Natural killer cell (primary cell): Measurements from ENCODE around the gene SLC13A4. TPM values are rescaled to one million over a fixed set of nuclear protein-coding genes. Genes with fewer than 3 reads are reported as not detected.
"Not testable (repeated sequence)": the region's sequence is repeated elsewhere in the genome, so short reads cannot be mapped to it uniquely, and the experiment has no call there.

ENCODE experiments used
- ATAC-seq, 3 donors: fragments of 150-1000 bp in 2 of 3; fragments of 200-7000 bp in 1 of 3; cut with Tn5 transposase; 1 replicate in 1 of 3; 2 replicates in 2 of 3; pipeline ENCODE4 v1.10.0; 2021; ENCODE audit warnings: mild to moderate bottlenecking in 2 of 3, moderate library complexity in 2 of 3
- DNase-seq, 2 donors: peaks; one replicate each; pipeline versions ENCODE4 v3.0.0 to v3.0.0-alpha.2; 2013 to 2021; ENCODE audit warnings: mixed read lengths in 1 of 2
- H3K27ac ChIP-seq: one replicate; pipeline ENCODE4 v1.5.1; 2013; ENCODE audit warnings: mild to moderate bottlenecking, low read length
- H3K27me3 ChIP-seq: one replicate; pipeline ENCODE4 v1.6.1; 2013; ENCODE audit warnings: low read length; ENCODE audit not compliant: control insufficient read depth, insufficient read depth
- H3K36me3 ChIP-seq: one replicate; pipeline ENCODE4 v1.6.1; 2013; ENCODE audit warnings: low read length; ENCODE audit not compliant: control insufficient read depth, insufficient read depth
- H3K4me1 ChIP-seq: one replicate; pipeline ENCODE4 v1.6.1; 2013; ENCODE audit warnings: low read length; ENCODE audit not compliant: control insufficient read depth, insufficient read depth
- H3K4me3 ChIP-seq: one replicate; pipeline ENCODE4 v1.5.1; 2013; ENCODE audit warnings: low read length
- H3K9me3 ChIP-seq: one replicate; pipeline ENCODE4 v1.6.1; 2013; ENCODE audit warnings: low read length; ENCODE audit not compliant: control insufficient read depth, insufficient read depth
- H3K27ac Mint-ChIP-seq, 2 donors: one replicate each; pipeline ENCODE4 v1.8.0; 2022; ENCODE audit warnings: mild to moderate bottlenecking in 2 of 2, mixed read lengths in 2 of 2, moderate library complexity in 1 of 2
- H3K27me3 Mint-ChIP-seq, 2 donors: one replicate each; pipeline ENCODE4 v1.8.0; 2022; ENCODE audit warnings: low read depth in 2 of 2, mixed read lengths in 2 of 2
- H3K36me3 Mint-ChIP-seq: one replicate; pipeline ENCODE4 v1.8.0; 2022; ENCODE audit warnings: mixed read lengths
- H3K4me1 Mint-ChIP-seq, 2 donors: one replicate each; pipeline ENCODE4 v1.8.0; 2022; ENCODE audit warnings: mixed read lengths in 2 of 2
- H3K4me3 Mint-ChIP-seq: one replicate; pipeline ENCODE4 v1.8.0; 2022; ENCODE audit warnings: mild to moderate bottlenecking, moderate library complexity, mixed read lengths
- H3K9me3 Mint-ChIP-seq, 2 donors: one replicate each; pipeline ENCODE4 v1.8.0; 2022; ENCODE audit warnings: mixed read lengths in 2 of 2
- CTCF ChIP-seq: fragments of 200-600 bp; IDR thresholded peaks from one replicate; pipeline ENCODE4 v1.8.0; 2022; ENCODE audit warnings: antibody characterized with exemption
- WGBS: methylation state at CpG from one replicate; pipeline ENCODE4 v1.1.7; 2013; ENCODE audit warnings: missing lambda C conversion rate; ENCODE audit not compliant: insufficient coverage; 5-methylcytosine and 5-hydroxymethylcytosine counted together
- intact Hi-C: fragments of 100-400 bp; cut with micrococcal nuclease; formaldehyde crosslinking; loops from one replicate; pipeline ENCODE4 v1.14.2; 2022
- total RNA-seq, 4 donors: library from RNA; stranded (reverse); fragments of 120-200 nt in 1 of 4; gene quantifications; one replicate each; pipeline versions ENCODE4 v1.2.3 to v1.2.4, GENCODE V29; 2013 to 2022

The SLC13A4 gene
- total RNA-seq = not detected
- not detected for total RNA-seq (2013)

- H3K36me3 ChIP-seq = no peaks in the 10 kb centered on the region
- H3K27ac ChIP-seq = no peak within 1 kb of the TSS
- TF ChIP-seq CTCF = no peak
- Mint-ChIP-seq H3K4me3 (no peak within 1 kb of the TSS), H3K36me3 (no peaks in the 10 kb centered on the region), H3K4me1 (no peaks in the 10 kb centered on the region), H3K27me3 (peaks cover 8% of the 10 kb centered on the region in 2 donors), H3K27ac (no peak within 1 kb of the TSS), H3K9me3 (no peaks in the 10 kb centered on the region)
- intact Hi-C loops = no loop called here
- no peak within 1 kb of the TSS for H3K4me3 ChIP-seq
- H3K9me3 ChIP-seq = no peaks in the 10 kb centered on the region
- WGBS = 90% methylated on average over 11 of the region's 11 CpGs
- ATAC-seq (no peak), DNase-seq (no peak)
- H3K4me1 ChIP-seq = no peaks in the 10 kb centered on the region
- H3K27me3 ChIP-seq = peaks cover 3% of the 10 kb centered on the region
These were observed at the start of gene SLC13A4 for GRCh38 chr7:135728136-135728669. Gene SLC13A4, minus strand, starts transcription at chr7:135728186. Its CDS starts 690 bp downstream, at chr7:135727496.

GRCh38 chr7:135775915-135776314 is 47.9 kb upstream of the SLC13A4 start:
- H3K27ac Mint-ChIP-seq, H3K4me1 Mint-ChIP-seq, H3K27ac ChIP-seq, H3K4me3 ChIP-seq, H3K9me3 Mint-ChIP-seq, DNase-seq, H3K36me3 Mint-ChIP-seq, H3K27me3 ChIP-seq, H3K4me1 ChIP-seq, intact Hi-C loops, H3K36me3 ChIP-seq, ATAC-seq, H3K9me3 ChIP-seq, H3K4me3 Mint-ChIP-seq: not testable (repeated sequence)
- peaks cover 13 to 32% of the 10 kb centered on the region in 2 donors for H3K27me3 Mint-ChIP-seq
- 88% methylated on average over 8 of the region's 8 CpGs for WGBS

- ATAC-seq = no peak
- no peak for DNase-seq
- Mint-ChIP-seq H3K4me3 (no peak overlapping the region), H3K27me3 (peaks cover 10 to 25% of the 10 kb centered on the region in 2 donors), H3K4me1 (no peaks in the 10 kb centered on the region), H3K27ac (no peak overlapping the region), H3K36me3 (no peaks in the 10 kb centered on the region), H3K9me3 (no peaks in the 10 kb centered on the region)
- Histone ChIP-seq H3K4me3 (no peak overlapping the region), H3K9me3 (no peaks in the 10 kb centered on the region), H3K4me1 (no peaks in the 10 kb centered on the region), H3K36me3 (no peaks in the 10 kb centered on the region), H3K27ac (no peak overlapping the region), H3K27me3 (no peaks in the 10 kb centered on the region)
- 97% methylated on average over 2 of the region's 2 CpGs for WGBS
- no peak for TF ChIP-seq CTCF
- intact Hi-C loops = no loop called here
These were observed 47.2 kb upstream of the SLC13A4 start for GRCh38 chr7:135775230-135775629.

- no peak for TF ChIP-seq CTCF
- H3K27ac Mint-ChIP-seq = no peak overlapping the region
- no peaks in the 10 kb centered on the region for H3K36me3 ChIP-seq
- DNase-seq (no peak), ATAC-seq (no peak)
- H3K27ac ChIP-seq = no peak overlapping the region
- H3K4me3 Mint-ChIP-seq = no peak overlapping the region
- H3K4me1 ChIP-seq = no peaks in the 10 kb centered on the region
- 69% methylated on average over 4 of the region's 4 CpGs for WGBS
- H3K27me3 Mint-ChIP-seq = peaks cover 13 to 21% of the 10 kb centered on the region in 2 donors
- H3K4me3 ChIP-seq = no peak overlapping the region
- no peaks in the 10 kb centered on the region for H3K9me3 ChIP-seq
- intact Hi-C loops = no loop called here
- no peaks in the 10 kb centered on the region for H3K27me3 ChIP-seq
- H3K9me3 Mint-ChIP-seq = no peaks in the 10 kb centered on the region
- H3K4me1 Mint-ChIP-seq = no peaks in the 10 kb centered on the region
- H3K36me3 Mint-ChIP-seq = no peaks in the 10 kb centered on the region
These were observed 46.3 kb upstream of the SLC13A4 start for GRCh38 chr7:135774284-135774683.
